Measurements from ENCODE around the gene PTDSS2. TPM values are rescaled to one million over a fixed set of nuclear protein-coding genes. Genes with fewer than 3 reads are reported as not detected.

PTDSS2 gene
- total and polyA plus RNA-seq, 9 of the 15 experiments (the other 6 are each of a cell fraction or from before 2014, with no cell fraction given): 0.45 to 53.9 (median 17.2) TPM

GRCh38 chr11:441418-442274 lies 8.4 kb upstream of the PTDSS2 start, which contains the start of gene ANO9 (continued):
- TF ChIP-seq ZNF77 (CRISPR knock-in tag; IDR thresholded peaks at IDR 0.05) (no peak), NR2F6 (CRISPR knock-in tag; IDR thresholded peaks at IDR 0.05) (no peak), TEAD1 (CRISPR knock-in tag; IDR thresholded peaks at IDR 0.05) (no peak), ZNF197 (CRISPR knock-in tag; IDR thresholded peaks at IDR 0.05; ENCODE audit: low read depth) (no peak), MYNN (IDR thresholded peaks at IDR 0.05) (no peak), MYNN (CRISPR knock-in tag; IDR thresholded peaks at IDR 0.05) (no peak), LARP7 (IDR thresholded peaks at IDR 0.05) (no peak), ZNF551 (CRISPR knock-in tag; IDR thresholded peaks at IDR 0.05) (no peak), ZNF316 (IDR thresholded peaks at IDR 0.05) (peak; percentile 15; the same call in 1 of the 2 replicates), ZC3H8 (IDR thresholded peaks at IDR 0.05) (no peak), NR4A1 (CRISPR knock-in tag; IDR thresholded peaks at IDR 0.05) (no peak), NR4A1 (tag; IDR thresholded peaks at IDR 0.05) (no peak), ZNF740 (CRISPR knock-in tag; IDR thresholded peaks at IDR 0.05) (no peak), ZNF740 (tag; IDR thresholded peaks at IDR 0.05) (no peak), ETS2 (tag; IDR thresholded peaks at IDR 0.05; ENCODE audit: borderline replicate concordance, poor library complexity, severe bottlenecking) (no peak), RBFOX2 (IDR thresholded peaks at IDR 0.05; ENCODE audit: low read depth, low read length) (peak; percentile 49), ARID3B (CRISPR knock-in tag; IDR thresholded peaks at IDR 0.05; ENCODE audit: borderline replicate concordance) (no peak), MCM7 (IDR thresholded peaks at IDR 0.05) (no peak), ZKSCAN8 (CRISPR knock-in tag; IDR thresholded peaks at IDR 0.05) (no peak), ZBED1 (IDR thresholded peaks at IDR 0.05) (no peak), SREBF1 (IDR thresholded peaks at IDR 0.05; ENCODE audit: borderline replicate concordance, low read depth, low read length) (no peak)
- TF ChIP-seq, protein P1, sequence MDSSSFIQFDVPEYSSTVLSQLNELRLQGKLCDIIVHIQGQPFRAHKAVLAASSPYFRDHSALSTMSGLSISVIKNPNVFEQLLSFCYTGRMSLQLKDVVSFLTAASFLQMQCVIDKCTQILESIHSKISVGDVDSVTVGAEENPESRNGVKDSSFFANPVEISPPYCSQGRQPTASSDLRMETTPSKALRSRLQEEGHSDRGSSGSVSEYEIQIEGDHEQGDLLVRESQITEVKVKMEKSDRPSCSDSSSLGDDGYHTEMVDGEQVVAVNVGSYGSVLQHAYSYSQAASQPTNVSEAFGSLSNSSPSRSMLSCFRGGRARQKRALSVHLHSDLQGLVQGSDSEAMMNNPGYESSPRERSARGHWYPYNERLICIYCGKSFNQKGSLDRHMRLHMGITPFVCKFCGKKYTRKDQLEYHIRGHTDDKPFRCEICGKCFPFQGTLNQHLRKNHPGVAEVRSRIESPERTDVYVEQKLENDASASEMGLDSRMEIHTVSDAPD (CRISPR knock-in tag; IDR thresholded peaks at IDR 0.05): no peak
- TF ChIP-seq, protein P2, sequence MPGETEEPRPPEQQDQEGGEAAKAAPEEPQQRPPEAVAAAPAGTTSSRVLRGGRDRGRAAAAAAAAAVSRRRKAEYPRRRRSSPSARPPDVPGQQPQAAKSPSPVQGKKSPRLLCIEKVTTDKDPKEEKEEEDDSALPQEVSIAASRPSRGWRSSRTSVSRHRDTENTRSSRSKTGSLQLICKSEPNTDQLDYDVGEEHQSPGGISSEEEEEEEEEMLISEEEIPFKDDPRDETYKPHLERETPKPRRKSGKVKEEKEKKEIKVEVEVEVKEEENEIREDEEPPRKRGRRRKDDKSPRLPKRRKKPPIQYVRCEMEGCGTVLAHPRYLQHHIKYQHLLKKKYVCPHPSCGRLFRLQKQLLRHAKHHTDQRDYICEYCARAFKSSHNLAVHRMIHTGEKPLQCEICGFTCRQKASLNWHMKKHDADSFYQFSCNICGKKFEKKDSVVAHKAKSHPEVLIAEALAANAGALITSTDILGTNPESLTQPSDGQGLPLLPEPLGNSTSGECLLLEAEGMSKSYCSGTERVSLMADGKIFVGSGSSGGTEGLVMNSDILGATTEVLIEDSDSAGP (CRISPR knock-in tag; IDR thresholded peaks at IDR 0.05): no peak
- TF ChIP-seq, protein P3, sequence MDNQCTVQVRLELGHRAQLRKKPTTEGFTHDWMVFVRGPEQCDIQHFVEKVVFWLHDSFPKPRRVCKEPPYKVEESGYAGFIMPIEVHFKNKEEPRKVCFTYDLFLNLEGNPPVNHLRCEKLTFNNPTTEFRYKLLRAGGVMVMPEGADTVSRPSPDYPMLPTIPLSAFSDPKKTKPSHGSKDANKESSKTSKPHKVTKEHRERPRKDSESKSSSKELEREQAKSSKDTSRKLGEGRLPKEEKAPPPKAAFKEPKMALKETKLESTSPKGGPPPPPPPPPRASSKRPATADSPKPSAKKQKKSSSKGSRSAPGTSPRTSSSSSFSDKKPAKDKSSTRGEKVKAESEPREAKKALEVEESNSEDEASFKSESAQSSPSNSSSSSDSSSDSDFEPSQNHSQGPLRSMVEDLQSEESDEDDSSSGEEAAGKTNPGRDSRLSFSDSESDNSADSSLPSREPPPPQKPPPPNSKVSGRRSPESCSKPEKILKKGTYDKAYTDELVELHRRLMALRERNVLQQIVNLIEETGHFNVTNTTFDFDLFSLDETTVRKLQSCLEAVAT (IDR thresholded peaks at IDR 0.05): no peak
